Left lung (tissue), 10 donors: ENCODE results near the gene LRIF1. TPM values are rescaled to one million over a fixed set of nuclear protein-coding genes. Genes with fewer than 3 reads are reported as not detected.
"Not testable (repeated sequence)": the region's sequence is repeated elsewhere in the genome, so short reads cannot be mapped to it uniquely, and the experiment has no call there.

Experiments used
- ATAC-seq: fragments of 200-7000 bp; cut with Tn5 transposase; one replicate; pipeline ENCODE4 v1.9.1; 2020; ENCODE audit warnings: moderate library complexity
- DNase-seq, 4 donors: peaks; one replicate each; pipeline ENCODE4 v3.0.0-alpha.2; 2013 to 2020
- H3K27ac ChIP-seq, 2 donors: fragments of 200-600 bp; sonication (generic) in 1 of 2; one replicate each; pipeline versions ENCODE4 v1.5.0 to v1.8.0; 2020 to 2021
- H3K27me3 ChIP-seq, 2 donors: fragments of 200-600 bp; sonication (generic) in 1 of 2; one replicate each; pipeline versions ENCODE4 v1.5.0 to v1.8.0; 2020 to 2021
- H3K36me3 ChIP-seq, 2 donors: fragments of 200-600 bp; sonication (generic) in 1 of 2; one replicate each; pipeline versions ENCODE4 v1.5.0 to v1.8.0; 2020 to 2021
- H3K4me1 ChIP-seq, 2 donors: fragments of 200-600 bp; one replicate each; pipeline ENCODE4 v1.8.0; 2021
- H3K4me3 ChIP-seq, 2 donors: fragments of 200-600 bp; sonication (generic) in 1 of 2; one replicate each; pipeline versions ENCODE4 v1.5.0 to v1.8.0; 2020 to 2021; ENCODE audit warnings: mild to moderate bottlenecking in 1 of 2
- H3K9me3 ChIP-seq, 2 donors: fragments of 200-600 bp; sonication (generic) in 1 of 2; one replicate each; pipeline versions ENCODE4 v1.5.0 to v1.8.0; 2020 to 2021
- CTCF ChIP-seq, 2 donors: fragments of 200-600 bp; sonication (generic) in 1 of 2; IDR thresholded peaks; one replicate each; pipeline versions ENCODE4 v1.5.0 to v1.8.0; 2021; ENCODE audit warnings: antibody characterized with exemption in 2 of 2
- intact Hi-C, 2 donors: fragments of 100-400 bp; cut with DNase I; formaldehyde crosslinking; loops; one replicate each; pipeline versions ENCODE4 v1.11.2 to v1.14.2; 2022
- polyA plus RNA-seq, 6 donors: library from polyadenylated mRNA; unstranded; fragments of 120-200 nt; gene quantifications; one replicate each; pipeline ENCODE4 v1.2.1, GENCODE V29; 2013; ENCODE audit not compliant: insufficient read length in 6 of 6
- total RNA-seq, 2 donors: library from RNA; stranded (reverse); fragmentation: NEBNext Ultra II Directional; extraction: Animal tissue kit (Norgen Biotek cat#: 25700); gene quantifications; one replicate each; pipeline ENCODE4 v1.2.1, GENCODE V29; 2021
- donor health status: DM: no; HTN: yes; CAD: no.
- donor health status: DM: no; HTN: no; CAD: no.

LRIF1 gene
- total and polyA plus RNA-seq, 8 donors = 6.3 to 14.7 (median 12.4) TPM

GRCh38 chr1:110992329-110992728 lies 28.6 kb upstream of the LRIF1 start:
- ATAC-seq, DNase-seq, H3K4me1 ChIP-seq, intact Hi-C loops, H3K27ac ChIP-seq, H3K36me3 ChIP-seq, H3K4me3 ChIP-seq, H3K27me3 ChIP-seq, H3K9me3 ChIP-seq: not testable (repeated sequence)
- TF ChIP-seq CTCF (IDR thresholded peaks at IDR 0.05) = peak in 1 of 2 donors; percentile 12

GRCh38 chr1:110991295-110991694 lies 27.6 kb upstream of the LRIF1 start:
- ATAC-seq, H3K27ac ChIP-seq, H3K36me3 ChIP-seq, intact Hi-C loops, H3K9me3 ChIP-seq, H3K4me1 ChIP-seq, DNase-seq, H3K4me3 ChIP-seq, H3K27me3 ChIP-seq: not testable (repeated sequence)

- Histone ChIP-seq H3K4me3 (no peak overlapping the region), H3K27me3 (no peaks in the 10 kb centered on the region), H3K4me1 (no peaks in the 10 kb centered on the region), H3K27ac (no peak overlapping the region), H3K36me3 (no peaks in the 10 kb centered on the region), H3K9me3 (no peaks in the 10 kb centered on the region)
- no peak for DNase-seq
- intact Hi-C loops = no loop called here
- no peak for TF ChIP-seq CTCF (IDR thresholded peaks at IDR 0.05)
- ATAC-seq = no peak
Observed at GRCh38 chr1:110990541-110990940, 26.8 kb upstream of the LRIF1 start.

- peaks cover 0 to 4% of the 10 kb centered on the region in 2 donors for H3K27me3 ChIP-seq
- intact Hi-C loops = no loop called here
- TF ChIP-seq CTCF (IDR thresholded peaks at IDR 0.05) = no peak
Observed at GRCh38 chr1:110986407-110986891, 22.7 kb upstream of the LRIF1 start.

GRCh38 chr1:110982320-110982719 lies 18.6 kb upstream of the LRIF1 start:
- DNase-seq (no peak), ATAC-seq (no peak)
- Histone ChIP-seq H3K27me3 (peaks cover 4 to 17% of the 10 kb centered on the region in 2 donors), H3K36me3 (no peaks in the 10 kb centered on the region), H3K27ac (no peak overlapping the region), H3K4me1 (no peaks in the 10 kb centered on the region), H3K4me3 (no peak overlapping the region), H3K9me3 (peaks cover 0 to 15% of the 10 kb centered on the region in 2 donors)
- intact Hi-C loops = no loop called here
- TF ChIP-seq CTCF (IDR thresholded peaks at IDR 0.05) = no peak

More at GRCh38 chr1:110986407-110986891, 22.7 kb upstream of the LRIF1 start:
- Histone ChIP-seq H3K4me1 (no peaks in the 10 kb centered on the region), H3K27ac (no peak overlapping the region), H3K4me3 (no peak overlapping the region), H3K9me3 (no peaks in the 10 kb centered on the region), H3K36me3 (no peaks in the 10 kb centered on the region)
- DNase-seq (no peak), ATAC-seq (no peak)

GRCh38 chr1:110979154-110979553 lies 15.4 kb upstream of the LRIF1 start:
- intact Hi-C loops = no loop called here
- Histone ChIP-seq H3K4me3 (no peak overlapping the region), H3K4me1 (no peaks in the 10 kb centered on the region), H3K27me3 (peaks cover 4 to 17% of the 10 kb centered on the region in 2 donors), H3K9me3 (peaks cover 0 to 34% of the 10 kb centered on the region in 2 donors), H3K36me3 (no peaks in the 10 kb centered on the region), H3K27ac (no peak overlapping the region)
- no peak for DNase-seq
- ATAC-seq = no peak
- TF ChIP-seq CTCF (IDR thresholded peaks at IDR 0.05) = no peak
